Measurements from ENCODE around the gene MAGI3. TPM values are rescaled to one million over a fixed set of nuclear protein-coding genes. Genes with fewer than 3 reads are reported as not detected.

MAGI3 gene
- total and polyA plus RNA-seq, 8 donors: 4.6 to 24.2 (median 15.6) TPM

- DNase-seq: no peak
- no peak overlapping the region for H3K4me3 ChIP-seq
- H3K36me3 ChIP-seq: no peaks in the 10 kb centered on the region
- H3K9me3 ChIP-seq: no peaks in the 10 kb centered on the region
- no peak for FAIRE-seq
- H3K27me3 ChIP-seq: no peaks in the 10 kb centered on the region
- intact Hi-C loops (cut with DNase I): no loop called here
- TF ChIP-seq CTCF (IDR thresholded peaks at IDR 0.05): no peak
- H3K27ac ChIP-seq: no peak overlapping the region
- no peaks in the 10 kb centered on the region for H3K4me1 ChIP-seq
- 90 to 92% methylated on average over 12 of the region's 12 CpGs for WGBS, 2 donors
- ATAC-seq: no peak
Observed at GRCh38 chr1:113630340-113631327, 240.3 kb downstream of the MAGI3 start.

GRCh38 chr1:113641396-113641795, 251.1 kb downstream of the MAGI3 start:
- H3K9me3 ChIP-seq: no peaks in the 10 kb centered on the region
- no peak overlapping the region for H3K4me3 ChIP-seq
- no peaks in the 10 kb centered on the region for H3K4me1 ChIP-seq
- FAIRE-seq (no peak), ATAC-seq (no peak), DNase-seq (no peak)
- H3K36me3 ChIP-seq: peaks cover 0 to 18% (median 0%) of the 10 kb centered on the region in 3 donors
- 98 to 100% methylated on average over 1 of the region's 1 CpG for WGBS, 2 donors
- H3K27me3 ChIP-seq: no peaks in the 10 kb centered on the region
- intact Hi-C loops (cut with DNase I): no loop called here
- no peak overlapping the region for H3K27ac ChIP-seq
- TF ChIP-seq CTCF (IDR thresholded peaks at IDR 0.05): no peak

GRCh38 chr1:113647164-113647563, 256.8 kb downstream of the MAGI3 start:
- no peaks in the 10 kb centered on the region for H3K9me3 ChIP-seq
- FAIRE-seq: no peak
- no peaks in the 10 kb centered on the region for H3K4me1 ChIP-seq
- H3K4me3 ChIP-seq: no peak overlapping the region
- intact Hi-C loops (cut with DNase I): no loop called here
- ATAC-seq: no peak
- TF ChIP-seq CTCF (IDR thresholded peaks at IDR 0.05): no peak
- peaks cover 0 to 20% (median 0%) of the 10 kb centered on the region in 3 donors for H3K36me3 ChIP-seq
- no peaks in the 10 kb centered on the region for H3K27me3 ChIP-seq
- WGBS, 2 donors: 96 to 100% methylated on average over 1 of the region's 1 CpG
- no peak overlapping the region for H3K27ac ChIP-seq
- no peak for DNase-seq

- H3K9me3 ChIP-seq: no peaks in the 10 kb centered on the region
- DNase-seq (no peak), FAIRE-seq (no peak), ATAC-seq (no peak)
- H3K36me3 ChIP-seq: peaks cover 0 to 10% (median 0%) of the 10 kb centered on the region in 3 donors
- intact Hi-C loops (cut with DNase I): no loop called here
- no peaks in the 10 kb centered on the region for H3K4me1 ChIP-seq
- H3K27ac ChIP-seq: no peak overlapping the region
- H3K27me3 ChIP-seq: no peaks in the 10 kb centered on the region
- H3K4me3 ChIP-seq: no peak overlapping the region
- TF ChIP-seq CTCF (IDR thresholded peaks at IDR 0.05): no peak
Observed at GRCh38 chr1:113648478-113648877, 258.2 kb downstream of the MAGI3 start.

- DNase-seq: no peak
- H3K9me3 ChIP-seq: no peaks in the 10 kb centered on the region
- no peak for ATAC-seq
- no peak overlapping the region for H3K27ac ChIP-seq
- peaks cover 0 to 1% (median 0%) of the 10 kb centered on the region in 3 donors for H3K36me3 ChIP-seq
- intact Hi-C loops (cut with DNase I): no loop called here
- H3K4me3 ChIP-seq: no peak overlapping the region
- FAIRE-seq: no peak
- H3K4me1 ChIP-seq: no peaks in the 10 kb centered on the region
- TF ChIP-seq CTCF (IDR thresholded peaks at IDR 0.05): no peak
- H3K27me3 ChIP-seq: no peaks in the 10 kb centered on the region
Observed at GRCh38 chr1:113652771-113653170, 262.5 kb downstream of the MAGI3 start.

All from pancreas (tissue), 10 donors.